ENCODE measurements around the gene TMEM170B. TPM values are rescaled to one million over a fixed set of nuclear protein-coding genes. Genes with fewer than 3 reads are reported as not detected.

Gene TMEM170B
- polyA plus RNA-seq, 3 donors = 11.7 to 33.4 (median 19.7) TPM

DNA sequence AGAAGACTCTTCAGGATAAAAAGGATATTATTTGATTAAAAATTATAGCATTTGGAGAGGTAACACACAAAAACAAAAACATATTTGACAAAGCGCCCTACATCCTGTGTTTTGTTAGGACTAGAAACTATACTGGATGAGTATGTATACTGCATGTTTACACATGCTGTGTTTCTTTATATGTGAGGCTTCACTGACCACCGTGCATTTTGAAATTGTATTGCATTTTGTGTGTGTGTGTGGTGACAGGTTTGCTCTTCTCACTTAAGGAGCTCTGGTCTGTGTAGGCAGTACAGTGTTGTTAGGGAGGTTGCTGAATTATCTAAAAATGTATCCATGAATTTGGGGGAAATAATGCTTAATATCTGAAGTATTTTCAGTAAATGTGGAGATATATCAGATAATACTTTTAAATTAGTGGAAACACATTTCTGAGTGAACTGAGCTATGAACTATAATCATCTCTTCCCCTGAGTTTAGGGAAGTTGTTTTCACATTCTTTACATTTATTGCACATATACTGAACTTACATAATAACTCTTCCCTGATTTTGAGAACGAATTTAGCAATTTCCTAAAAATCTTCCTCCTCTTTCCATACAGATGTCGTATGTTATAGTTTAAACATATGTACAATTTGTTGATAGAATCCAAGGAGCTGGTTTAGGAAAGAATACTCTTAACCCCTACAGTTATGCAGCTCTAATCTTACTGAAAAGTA, 43.3 kb downstream of the TMEM170B start:
- Histone ChIP-seq H3K4me3 (replicated peaks in 1 of 3; ENCODE audit: low read depth in 2 of 3, low read length in 3 of 3) (peak overlapping the region in 1 of 3 experiments; percentile 52), H3K4me2 (replicated peaks; ENCODE audit: extremely low read depth, low read length, poor library complexity, severe bottlenecking) (peak overlapping the region; percentile 69), H3K27me3 (ENCODE audit: control insufficient read depth in 2 of 2, insufficient read depth in 2 of 2, low read length in 2 of 2) (no peaks in the 10 kb centered on the region), H3K36me3 (replicated peaks in 1 of 2; ENCODE audit: control insufficient read depth in 1 of 2, insufficient read depth in 2 of 2, low read length in 2 of 2) (peaks cover 31 to 50% of the 10 kb centered on the region in 2 donors), H3K9me3 (replicated peaks in 1 of 2; ENCODE audit: control insufficient read depth in 1 of 2, insufficient read depth in 1 of 2, low read length in 2 of 2) (no peaks in the 10 kb centered on the region), H3K79me2 (ENCODE audit: insufficient read depth, low read length) (peaks cover 63% of the 10 kb centered on the region), H3K27ac (ENCODE audit: low read depth in 1 of 2, low read length in 2 of 2) (peak overlapping the region in 1 of 2 donors; percentile 78), H3K9ac (ENCODE audit: insufficient read depth, low read length, poor library complexity, severe bottlenecking) (no peak overlapping the region), H3K4me1 (ENCODE audit: control insufficient read depth in 1 of 2, insufficient read depth in 2 of 2, low read length in 2 of 2) (peaks cover 35 to 45% of the 10 kb centered on the region in 2 donors), H4K20me1 (ENCODE audit: insufficient read depth, low read length) (peaks cover 23% of the 10 kb centered on the region), H2AFZ (ENCODE audit: insufficient read depth, low read depth, low read length, poor library complexity, severe bottlenecking) (no peak overlapping the region)
- no peak for TF ChIP-seq CTCF (IDR thresholded peaks at IDR 0.05)
- peaks cover 0 to 2% (median 0%) of the 10 kb centered on the region in 3 donors for H3K27me3 Mint-ChIP-seq (ENCODE audit: low read depth in 3 of 3)
- peaks cover 34 to 41% of the 10 kb centered on the region in 2 donors for H3K36me3 Mint-ChIP-seq
- peak overlapping the region; percentile 18 to 59 for H3K4me3 Mint-ChIP-seq
- 0% methylated on average over 1 of the region's 4 CpGs for WGBS (ENCODE audit: insufficient coverage)
- peaks cover 49% of the 10 kb centered on the region for H3K4me1 Mint-ChIP-seq
- peak; percentile 18 to 62 (median 40) for DNase-seq
- H3K9me3 Mint-ChIP-seq = no peaks in the 10 kb centered on the region
- intact Hi-C loops (cut with micrococcal nuclease) = no loop called here
- peak overlapping the region; percentile 84 to 91 (median 88) for H3K27ac Mint-ChIP-seq

GRCh38 chr6:11584244-11584643, 46.7 kb downstream of the TMEM170B start:
- no peaks in the 10 kb centered on the region for H3K27me3 ChIP-seq (ENCODE audit: control insufficient read depth in 2 of 2, insufficient read depth in 2 of 2, low read length in 2 of 2)
- Mint-ChIP-seq H3K9me3 (no peaks in the 10 kb centered on the region), H3K27me3 (ENCODE audit: low read depth in 3 of 3) (peaks cover 0 to 2% (median 0%) of the 10 kb centered on the region in 3 donors), H3K27ac (peak overlapping the region in 3 of 7 donors; percentile 1 to 66 (median 7)), H3K4me3 (no peak overlapping the region), H3K4me1 (peaks cover 42% of the 10 kb centered on the region), H3K36me3 (peaks cover 8 to 17% of the 10 kb centered on the region in 2 donors)
- H3K9me3 ChIP-seq (replicated peaks in 1 of 2; ENCODE audit: control insufficient read depth in 1 of 2, insufficient read depth in 1 of 2, low read length in 2 of 2) = no peaks in the 10 kb centered on the region
- no CpG with 5 or more reads among the region's 5 CpGs for WGBS (ENCODE audit: insufficient coverage)
- H4K20me1 ChIP-seq (ENCODE audit: insufficient read depth, low read length) = peaks cover 23% of the 10 kb centered on the region
- H2AFZ ChIP-seq (ENCODE audit: insufficient read depth, low read depth, low read length, poor library complexity, severe bottlenecking) = no peak overlapping the region
- no peak overlapping the region for H3K4me3 ChIP-seq (replicated peaks in 1 of 3; ENCODE audit: low read depth in 2 of 3, low read length in 3 of 3)
- intact Hi-C loops (cut with micrococcal nuclease) = no loop called here
- no peak overlapping the region for H3K27ac ChIP-seq (ENCODE audit: low read depth in 1 of 2, low read length in 2 of 2)
- H3K4me1 ChIP-seq (ENCODE audit: control insufficient read depth in 1 of 2, insufficient read depth in 2 of 2, low read length in 2 of 2) = peaks cover 32 to 43% of the 10 kb centered on the region in 2 donors
- H3K9ac ChIP-seq (ENCODE audit: insufficient read depth, low read length, poor library complexity, severe bottlenecking) = no peak overlapping the region
- peaks cover 4 to 16% of the 10 kb centered on the region in 2 donors for H3K36me3 ChIP-seq (replicated peaks in 1 of 2; ENCODE audit: control insufficient read depth in 1 of 2, insufficient read depth in 2 of 2, low read length in 2 of 2)
- TF ChIP-seq CTCF (IDR thresholded peaks at IDR 0.05) = no peak
- H3K79me2 ChIP-seq (ENCODE audit: insufficient read depth, low read length) = peaks cover 29% of the 10 kb centered on the region
- DNase-seq = peak in 1 of 3 donors; percentile 33
- no peak overlapping the region for H3K4me2 ChIP-seq (replicated peaks; ENCODE audit: extremely low read depth, low read length, poor library complexity, severe bottlenecking)
